GM10266 (cell line): ENCODE data around the gene EVA1C.

ENCODE experiments used
- DNase-seq: peaks from one replicate; pipeline ENCODE4 v3.0.0; 2012; ENCODE audit errors: extremely low spot score
- TF ChIP-seq, protein P1 (sequence below): IDR thresholded peaks from 2 replicates; pipeline ENCODE4 v1.5.1; 2012; ENCODE audit warnings: mild to moderate bottlenecking, low read depth; ENCODE audit not compliant: control insufficient read depth, insufficient read depth; ENCODE audit errors: missing control alignments

EVA1C gene

GRCh38 chr21:32481875-32482408 is 69.4 kb downstream of the EVA1C start:
- TF ChIP-seq, protein P1, sequence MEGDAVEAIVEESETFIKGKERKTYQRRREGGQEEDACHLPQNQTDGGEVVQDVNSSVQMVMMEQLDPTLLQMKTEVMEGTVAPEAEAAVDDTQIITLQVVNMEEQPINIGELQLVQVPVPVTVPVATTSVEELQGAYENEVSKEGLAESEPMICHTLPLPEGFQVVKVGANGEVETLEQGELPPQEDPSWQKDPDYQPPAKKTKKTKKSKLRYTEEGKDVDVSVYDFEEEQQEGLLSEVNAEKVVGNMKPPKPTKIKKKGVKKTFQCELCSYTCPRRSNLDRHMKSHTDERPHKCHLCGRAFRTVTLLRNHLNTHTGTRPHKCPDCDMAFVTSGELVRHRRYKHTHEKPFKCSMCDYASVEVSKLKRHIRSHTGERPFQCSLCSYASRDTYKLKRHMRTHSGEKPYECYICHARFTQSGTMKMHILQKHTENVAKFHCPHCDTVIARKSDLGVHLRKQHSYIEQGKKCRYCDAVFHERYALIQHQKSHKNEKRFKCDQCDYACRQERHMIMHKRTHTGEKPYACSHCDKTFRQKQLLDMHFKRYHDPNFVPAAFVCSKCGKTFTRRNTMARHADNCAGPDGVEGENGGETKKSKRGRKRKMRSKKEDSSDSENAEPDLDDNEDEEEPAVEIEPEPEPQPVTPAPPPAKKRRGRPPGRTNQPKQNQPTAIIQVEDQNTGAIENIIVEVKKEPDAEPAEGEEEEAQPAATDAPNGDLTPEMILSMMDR, result no peak
- DNase-seq, result no peak

- no peak for DNase-seq
- TF ChIP-seq, protein P1, result no peak
These were observed 70.2 kb downstream of the EVA1C start for GRCh38 chr21:32482565-32483292.

DNA sequence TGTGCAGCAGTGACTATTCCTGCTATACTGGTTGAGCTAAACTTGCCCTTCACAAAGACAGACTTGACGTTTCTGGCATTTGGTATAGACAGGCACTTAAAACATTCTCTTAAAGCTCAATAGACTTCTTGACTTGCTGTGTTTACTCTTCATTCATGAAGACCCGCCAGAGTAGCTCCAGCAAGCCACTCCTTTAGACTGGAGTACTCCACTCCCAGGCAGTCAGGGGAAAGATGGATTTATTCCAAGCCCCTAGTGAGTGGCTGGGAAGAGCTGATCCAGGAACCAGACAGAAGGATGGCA is 70.7 kb downstream of the EVA1C start:
- TF ChIP-seq, protein P1, result no peak
- no peak for DNase-seq

DNA sequence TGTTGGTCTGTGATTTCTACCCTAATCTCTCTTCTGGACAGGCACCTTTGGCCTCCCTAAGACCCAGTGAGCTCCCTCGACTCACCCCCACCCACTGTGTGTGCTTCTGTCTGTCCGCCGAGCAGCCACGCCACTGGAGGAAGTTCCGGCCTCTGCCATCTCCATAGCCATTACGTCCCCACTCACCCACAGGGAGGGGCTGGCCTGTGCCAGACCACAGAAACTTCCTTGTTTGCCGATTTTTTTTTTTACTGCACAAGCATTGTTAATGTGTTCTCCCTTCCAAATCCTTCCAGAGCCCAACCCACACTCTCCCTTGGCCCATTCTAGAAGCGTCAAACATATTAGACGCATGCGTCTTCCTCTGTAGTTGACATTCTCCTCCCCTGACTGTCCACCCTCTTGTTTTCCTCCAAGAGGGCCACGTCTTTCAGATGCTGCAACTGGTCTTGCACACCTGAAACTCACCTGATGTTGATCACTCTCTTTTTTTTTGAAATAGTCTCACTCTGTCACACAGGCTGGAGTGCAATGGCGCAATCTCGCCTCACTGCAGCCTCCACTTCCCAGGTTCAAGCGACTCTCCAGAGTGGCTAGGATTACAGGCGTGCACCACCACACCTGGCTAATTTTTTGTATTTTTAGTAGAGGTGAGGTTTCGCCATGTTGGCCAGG is 72.3 kb downstream of the EVA1C start:
- no peak for DNase-seq
- TF ChIP-seq, protein P1, result no peak

GRCh38 chr21:32492376-32492775 is 79.9 kb downstream of the EVA1C start:
- TF ChIP-seq, protein P1, result no peak
- DNase-seq, result no peak

- DNase-seq, result no peak
- TF ChIP-seq, protein P1, result no peak
These were observed 82.6 kb downstream of the EVA1C start for GRCh38 chr21:32494934-32495709.

GRCh38 chr21:32496568-32496967 is 84.1 kb downstream of the EVA1C start:
- no peak for DNase-seq
- TF ChIP-seq, protein P1, result no peak
